Body of pancreas (tissue), 4 donors: Measurements from ENCODE around the gene FADS6. TPM values are rescaled to one million over a fixed set of nuclear protein-coding genes. Genes with fewer than 3 reads are reported as not detected.

Experiments used
- ATAC-seq: fragments of 150-250 bp; one replicate; pipeline ENCODE4 v1.9.1; 2016
- DNase-seq, 4 donors: peaks; one replicate each; pipeline ENCODE4 v3.0.0-alpha.2; 2019
- H3K27ac ChIP-seq, 4 donors: fragments of 200-600 bp; sonication (generic); 1 replicate in 3 of 4; 2 replicates in 1 of 4; pipeline versions ENCODE4 v1.5.1 to v1.6.1; 2016 to 2019; ENCODE audit warnings: mild to moderate bottlenecking in 1 of 4, mixed read lengths in 1 of 4, moderate library complexity in 1 of 4
- H3K27me3 ChIP-seq, 2 donors: fragments of 200-600 bp; sonication (generic); one replicate each; pipeline ENCODE4 v1.6.0; 2016; ENCODE audit warnings: mild to moderate bottlenecking in 1 of 2
- H3K36me3 ChIP-seq, 2 donors: fragments of 200-600 bp; sonication (generic); replicated peaks in 1 of 2; 2 replicates each; pipeline ENCODE4 v1.5.1; 2016; ENCODE audit warnings: low read depth in 2 of 2; ENCODE audit not compliant: insufficient read depth in 1 of 2
- H3K4me1 ChIP-seq: fragments of 200-600 bp; sonication (generic); one replicate; pipeline ENCODE4 v1.6.0; 2016
- H3K4me3 ChIP-seq, 2 donors: fragments of 200-600 bp; sonication (generic); 1 replicate in 1 of 2; 2 replicates in 1 of 2; pipeline ENCODE4 v1.5.1; 2016 to 2019
- H3K9me3 ChIP-seq, 3 donors: fragments of 200-600 bp; sonication (generic); 1 replicate in 2 of 3; 2 replicates in 1 of 3; pipeline ENCODE4 v1.5.1; 2016
- CTCF ChIP-seq, 7 experiments: fragments of 450-650 bp in 4 of 7; fragments of 200-600 bp in 3 of 7; sonication (generic) in 3 of 7; IDR thresholded peaks; one replicate each; pipeline ENCODE4 v1.5.1; 2016 to 2019; ENCODE audit warnings: antibody characterized with exemption in 7 of 7
- POLR2A ChIP-seq, 3 donors: fragments of 450-650 bp; IDR thresholded peaks; one replicate each; pipeline ENCODE4 v1.6.1; 2016; ENCODE audit warnings: antibody characterized with exemption in 3 of 3, mild to moderate bottlenecking in 2 of 3
- WGBS, 2 donors: methylation state at CpG; one replicate each; pipeline ENCODE4 v1.1.5; 2017; 5-methylcytosine and 5-hydroxymethylcytosine counted together
- intact Hi-C: fragments of 100-400 bp; cut with DNase I; formaldehyde crosslinking; loops from one replicate; pipeline ENCODE4 v1.15.1; 2023
- total RNA-seq, 2 donors: library from RNA; depleted of rRNA; stranded (reverse); fragments of >200 nt; gene quantifications; one replicate each; pipeline ENCODE4 v1.1.0, GENCODE V29; 2016

The FADS6 gene
- total RNA-seq, 2 donors from 2014 or later = not detected

- TF ChIP-seq POLR2A (IDR thresholded peaks at IDR 0.05) (no peak), CTCF (IDR thresholded peaks at IDR 0.05) (no peak)
- Histone ChIP-seq H3K9me3 (no peaks in the 10 kb centered on the region), H3K4me1 (peaks cover 27% of the 10 kb centered on the region), H3K27me3 (peaks cover 4 to 35% of the 10 kb centered on the region in 2 donors), H3K4me3 (no peak overlapping the region), H3K27ac (no peak overlapping the region), H3K36me3 (no peaks in the 10 kb centered on the region)
- ATAC-seq (no peak), DNase-seq (no peak)
- 2 to 6% methylated on average over 8 to 44 of the region's 44 CpGs for WGBS, 2 donors
- intact Hi-C loops = loop anchor here (5.0 kb wide), 1 partner anchor 68 kb away; no protein-coding TSS in a partner anchor
Observed at GRCh38 chr17:74860229-74860871, 33.1 kb downstream of the FADS6 start.

- Histone ChIP-seq H3K4me1 (peaks cover 27% of the 10 kb centered on the region), H3K27me3 (peaks cover 4 to 40% of the 10 kb centered on the region in 2 donors), H3K36me3 (no peaks in the 10 kb centered on the region), H3K9me3 (no peaks in the 10 kb centered on the region), H3K4me3 (no peak within 1 kb of the TSS), H3K27ac (no peak within 1 kb of the TSS)
- WGBS, 2 donors = 0 to 1% methylated on average over 2 to 50 of the region's 72 CpGs
- intact Hi-C loops = loop anchor here (5.0 kb wide), 1 partner anchor 67 kb away; no protein-coding TSS in a partner anchor
- no peak for DNase-seq
- TF ChIP-seq POLR2A (IDR thresholded peaks at IDR 0.05) = no peak
- TF ChIP-seq CTCF (IDR thresholded peaks at IDR 0.05) = peak in 2 of 7 experiments; percentile 34 to 43
- no peak for ATAC-seq
Observed at GRCh38 chr17:74859459-74860228, 33.8 kb downstream of the FADS6 start, which contains the start of gene GRIN2C. TSS of gene GRIN2C (minus strand) at chr17:74859885. CDS start at chr17:74855092, 4,793 bp downstream.

GRCh38 chr17:74858672-74859458 lies 34.6 kb downstream of the FADS6 start:
- Histone ChIP-seq H3K4me3 (no peak overlapping the region), H3K4me1 (peaks cover 27% of the 10 kb centered on the region), H3K27me3 (peaks cover 4 to 48% of the 10 kb centered on the region in 2 donors), H3K27ac (no peak overlapping the region), H3K9me3 (no peaks in the 10 kb centered on the region), H3K36me3 (no peaks in the 10 kb centered on the region)
- DNase-seq (no peak), ATAC-seq (no peak)
- intact Hi-C loops = no loop called here
- TF ChIP-seq CTCF (IDR thresholded peaks at IDR 0.05) = no peak
- no peak for TF ChIP-seq POLR2A (IDR thresholded peaks at IDR 0.05)
- WGBS, 2 donors = 35 to 43% methylated on average over 5 to 12 of the region's 12 CpGs

- H3K27ac ChIP-seq = no peak overlapping the region
- peaks cover 4 to 48% of the 10 kb centered on the region in 2 donors for H3K27me3 ChIP-seq
- intact Hi-C loops = no loop called here
- no peaks in the 10 kb centered on the region for H3K36me3 ChIP-seq
- H3K9me3 ChIP-seq = no peaks in the 10 kb centered on the region
- H3K4me3 ChIP-seq = no peak overlapping the region
- no peak for ATAC-seq
- no peak for DNase-seq
- 37 to 43% methylated on average over 4 of the region's 4 CpGs for WGBS, 2 donors
- H3K4me1 ChIP-seq = peaks cover 30% of the 10 kb centered on the region
- TF ChIP-seq CTCF (IDR thresholded peaks at IDR 0.05) (no peak), POLR2A (IDR thresholded peaks at IDR 0.05) (no peak)
Observed at GRCh38 chr17:74857191-74857590, 36.2 kb downstream of the FADS6 start.
